Body of pancreas (tissue), 4 donors: ENCODE results near the gene NFYB.

Experiments
- POLR2A ChIP-seq, 3 donors: fragments of 450-650 bp; IDR thresholded peaks; one replicate each; pipeline ENCODE4 v1.6.1; 2016; ENCODE audit warnings: antibody characterized with exemption in 3 of 3, mild to moderate bottlenecking in 2 of 3
- TF ChIP-seq, protein P1 (sequence below), 7 experiments: fragments of 450-650 bp in 4 of 7; fragments of 200-600 bp in 3 of 7; sonication (generic) in 3 of 7; IDR thresholded peaks; one replicate each; pipeline ENCODE4 v1.5.1; 2016 to 2019; ENCODE audit warnings: antibody characterized with exemption in 7 of 7

DNA sequence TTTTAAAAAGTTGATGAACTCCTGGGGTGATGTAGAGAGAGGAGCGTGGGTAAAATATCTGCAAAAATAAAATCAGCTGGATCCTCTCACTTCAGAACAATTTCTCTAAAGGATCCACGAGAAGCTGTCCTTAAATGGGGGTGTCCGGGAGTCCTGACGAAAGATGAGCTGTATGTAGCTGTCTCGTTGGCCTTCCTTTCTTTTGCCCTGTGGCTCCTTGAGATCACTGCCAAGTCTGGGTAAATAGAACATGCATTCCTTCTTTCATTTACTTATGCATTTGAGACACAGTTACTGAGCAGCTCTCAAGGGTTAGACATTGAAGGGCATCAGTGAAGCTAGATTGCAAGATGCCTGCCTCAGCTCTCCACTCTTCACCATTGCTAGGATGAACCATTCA is 42.4 kb upstream of the NFYB start:
- TF ChIP-seq, protein P1, sequence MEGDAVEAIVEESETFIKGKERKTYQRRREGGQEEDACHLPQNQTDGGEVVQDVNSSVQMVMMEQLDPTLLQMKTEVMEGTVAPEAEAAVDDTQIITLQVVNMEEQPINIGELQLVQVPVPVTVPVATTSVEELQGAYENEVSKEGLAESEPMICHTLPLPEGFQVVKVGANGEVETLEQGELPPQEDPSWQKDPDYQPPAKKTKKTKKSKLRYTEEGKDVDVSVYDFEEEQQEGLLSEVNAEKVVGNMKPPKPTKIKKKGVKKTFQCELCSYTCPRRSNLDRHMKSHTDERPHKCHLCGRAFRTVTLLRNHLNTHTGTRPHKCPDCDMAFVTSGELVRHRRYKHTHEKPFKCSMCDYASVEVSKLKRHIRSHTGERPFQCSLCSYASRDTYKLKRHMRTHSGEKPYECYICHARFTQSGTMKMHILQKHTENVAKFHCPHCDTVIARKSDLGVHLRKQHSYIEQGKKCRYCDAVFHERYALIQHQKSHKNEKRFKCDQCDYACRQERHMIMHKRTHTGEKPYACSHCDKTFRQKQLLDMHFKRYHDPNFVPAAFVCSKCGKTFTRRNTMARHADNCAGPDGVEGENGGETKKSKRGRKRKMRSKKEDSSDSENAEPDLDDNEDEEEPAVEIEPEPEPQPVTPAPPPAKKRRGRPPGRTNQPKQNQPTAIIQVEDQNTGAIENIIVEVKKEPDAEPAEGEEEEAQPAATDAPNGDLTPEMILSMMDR (IDR thresholded peaks at IDR 0.05), result no peak
- no peak for TF ChIP-seq POLR2A (IDR thresholded peaks at IDR 0.05)
